Activated T-cell treated with anti-CD3 and anti-CD28 coated beads, Interleukin-2, amount 50 U/mL, for 4 hours (primary cell): ENCODE results near the gene SRPK2. TPM values are rescaled to one million over a fixed set of nuclear protein-coding genes. Genes with fewer than 3 reads are reported as not detected.
A peak's percentile ranks its signal among the peaks of the same experiment; 100 is the strongest.
"Not testable (repeated sequence)": the region's sequence is repeated elsewhere in the genome, so short reads cannot be mapped to it uniquely, and the experiment has no call there.

Experiments
- ATAC-seq, 2 donors: fragments of 200-7000 bp; cut with Tn5 transposase; one replicate each; pipeline ENCODE4 v1.10.0; 2021
- DNase-seq: peaks from one replicate; pipeline ENCODE4 v3.0.0-alpha.2; 2020
- H3K27me3 Mint-ChIP-seq: one replicate; pipeline ENCODE4 v1.8.0; 2021; ENCODE audit warnings: low read depth, mixed read lengths
- H3K36me3 Mint-ChIP-seq: one replicate; pipeline ENCODE4 v1.8.0; 2022; ENCODE audit warnings: mixed read lengths; ENCODE audit not compliant: insufficient read depth
- H3K4me1 Mint-ChIP-seq: one replicate; pipeline ENCODE4 v1.8.0; 2021; ENCODE audit warnings: low read depth, mixed read lengths
- H3K4me3 Mint-ChIP-seq: one replicate; pipeline ENCODE4 v1.8.0; 2021; ENCODE audit warnings: mild to moderate bottlenecking, moderate library complexity, mixed read lengths
- H3K9me3 Mint-ChIP-seq: one replicate; pipeline ENCODE4 v1.8.0; 2021; ENCODE audit warnings: mixed read lengths
- total RNA-seq, 3 donors: library from RNA; stranded (reverse); gene quantifications; one replicate each; pipeline ENCODE4 v1.2.1, GENCODE V29; 2021

SRPK2 gene
- total RNA-seq, 3 donors from 2014 or later, result 29.6 to 32.2 (median 30.0) TPM

- H3K9me3 Mint-ChIP-seq, result no peaks in the 10 kb centered on the region
- peak in 1 of 2 donors; percentile 48 for ATAC-seq
- H3K27me3 Mint-ChIP-seq, result no peaks in the 10 kb centered on the region
- no peak for DNase-seq
- H3K36me3 Mint-ChIP-seq, result peaks cover 3% of the 10 kb centered on the region
- no peak overlapping the region for H3K4me3 Mint-ChIP-seq
- peaks cover 85% of the 10 kb centered on the region for H3K4me1 Mint-ChIP-seq
These were observed 178.0 kb downstream of the SRPK2 start for GRCh38 chr7:105210721-105211205.

DNA sequence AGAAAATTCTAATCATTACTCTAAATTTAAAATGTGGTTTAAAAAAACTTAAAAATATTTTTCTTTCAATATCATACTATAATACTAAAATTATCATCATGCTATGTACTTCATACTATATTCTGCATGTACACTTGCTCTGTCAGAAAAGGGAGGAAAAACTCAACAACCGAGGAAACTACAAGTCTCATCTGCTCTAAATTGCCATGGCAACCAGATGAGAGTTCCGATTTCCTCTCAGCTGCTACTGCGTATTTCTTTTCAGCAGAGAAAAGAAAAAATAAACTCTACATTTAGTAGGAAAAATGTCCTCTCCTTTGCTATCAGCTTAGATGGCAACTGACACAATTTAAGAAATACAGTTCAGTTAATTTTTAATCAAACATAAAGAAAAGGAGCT lies 178.9 kb downstream of the SRPK2 start:
- no peak overlapping the region for H3K4me3 Mint-ChIP-seq
- DNase-seq, result no peak
- no peaks in the 10 kb centered on the region for H3K36me3 Mint-ChIP-seq
- ATAC-seq, result no peak
- H3K27me3 Mint-ChIP-seq, result no peaks in the 10 kb centered on the region
- no peaks in the 10 kb centered on the region for H3K9me3 Mint-ChIP-seq
- H3K4me1 Mint-ChIP-seq, result peaks cover 86% of the 10 kb centered on the region

- H3K27me3 Mint-ChIP-seq, result no peaks in the 10 kb centered on the region
- peak overlapping the region; percentile 41 for H3K4me3 Mint-ChIP-seq
- no peaks in the 10 kb centered on the region for H3K36me3 Mint-ChIP-seq
- no peak for ATAC-seq
- peaks cover 84% of the 10 kb centered on the region for H3K4me1 Mint-ChIP-seq
- DNase-seq, result no peak
- H3K9me3 Mint-ChIP-seq, result no peaks in the 10 kb centered on the region
These were observed 179.3 kb downstream of the SRPK2 start for GRCh38 chr7:105209433-105209832.

DNA sequence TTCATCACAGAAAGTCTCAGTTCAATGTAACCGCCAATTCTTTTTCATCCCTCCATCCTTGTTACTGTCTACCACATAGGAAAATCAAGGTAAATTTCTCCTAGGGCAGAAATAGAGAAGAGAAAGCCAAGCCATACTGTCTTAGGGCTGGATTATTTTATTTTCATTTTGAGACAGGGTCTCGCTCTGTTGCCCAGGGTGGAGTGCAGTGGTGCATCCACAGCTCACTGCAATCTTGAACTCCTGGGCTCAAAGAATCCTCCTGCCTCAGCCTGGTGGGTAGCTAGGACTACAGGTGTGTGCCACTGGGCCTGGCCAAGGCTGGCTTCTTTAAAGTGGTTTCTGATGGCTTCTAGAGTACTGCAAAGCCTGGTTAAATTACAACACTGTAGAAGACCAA lies 181.7 kb downstream of the SRPK2 start:
- peaks cover 62% of the 10 kb centered on the region for H3K4me1 Mint-ChIP-seq
- DNase-seq (no peak), ATAC-seq (no peak)
- no peaks in the 10 kb centered on the region for H3K9me3 Mint-ChIP-seq
- no peak overlapping the region for H3K4me3 Mint-ChIP-seq
- peaks cover 12% of the 10 kb centered on the region for H3K36me3 Mint-ChIP-seq
- H3K27me3 Mint-ChIP-seq, result no peaks in the 10 kb centered on the region

DNA sequence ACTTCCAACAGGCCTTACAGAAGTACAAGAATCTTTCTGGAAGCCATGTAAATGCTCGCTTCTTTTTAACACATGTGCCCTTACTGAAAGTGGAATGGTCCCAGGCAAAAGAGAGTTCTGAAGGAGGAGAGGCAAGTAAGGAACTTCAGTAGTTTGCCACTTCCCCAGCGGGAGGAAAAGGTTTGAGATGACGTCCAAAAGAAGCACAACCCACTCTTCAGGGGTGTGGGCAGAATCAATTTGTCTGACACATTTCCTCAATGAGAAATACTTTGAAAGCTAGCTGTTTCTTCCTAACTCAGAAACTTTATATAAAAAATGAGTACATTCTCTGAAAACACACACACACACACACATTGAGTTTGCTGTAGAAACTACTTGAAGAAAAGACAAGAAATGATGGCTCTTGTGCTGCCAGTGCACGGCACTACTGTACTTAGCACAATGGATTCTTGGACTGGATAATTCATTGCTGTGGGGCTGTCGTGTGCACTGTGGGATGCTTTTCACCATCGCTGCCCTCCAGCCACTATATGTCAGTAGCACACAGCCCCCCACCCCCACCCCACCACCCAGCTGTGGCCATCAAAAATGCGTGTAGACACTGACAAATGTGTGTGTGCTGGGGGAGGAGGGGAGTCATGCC lies 183.0 kb downstream of the SRPK2 start:
- ATAC-seq, result peak; percentile 85 to 88
- H3K36me3 Mint-ChIP-seq, result peaks cover 23% of the 10 kb centered on the region
- no peaks in the 10 kb centered on the region for H3K9me3 Mint-ChIP-seq
- H3K4me1 Mint-ChIP-seq, result peaks cover 51% of the 10 kb centered on the region
- H3K4me3 Mint-ChIP-seq, result peak overlapping the region; percentile 46
- no peaks in the 10 kb centered on the region for H3K27me3 Mint-ChIP-seq
- peak; percentile 11 for DNase-seq

- ATAC-seq, result peak in 1 of 2 donors; percentile 13
- Mint-ChIP-seq H3K36me3 (peaks cover 30% of the 10 kb centered on the region), H3K4me3 (no peak overlapping the region), H3K4me1 (peaks cover 43% of the 10 kb centered on the region), H3K27me3 (no peaks in the 10 kb centered on the region), H3K9me3 (no peaks in the 10 kb centered on the region)
- no peak for DNase-seq
These were observed 183.8 kb downstream of the SRPK2 start for GRCh38 chr7:105204953-105205352.

GRCh38 chr7:105204520-105204919 lies 184.2 kb downstream of the SRPK2 start:
- no peak for DNase-seq
- Mint-ChIP-seq H3K4me1 (peaks cover 40% of the 10 kb centered on the region), H3K9me3 (no peaks in the 10 kb centered on the region), H3K4me3 (no peak overlapping the region), H3K27me3 (no peaks in the 10 kb centered on the region), H3K36me3 (peaks cover 30% of the 10 kb centered on the region)
- no peak for ATAC-seq

DNA sequence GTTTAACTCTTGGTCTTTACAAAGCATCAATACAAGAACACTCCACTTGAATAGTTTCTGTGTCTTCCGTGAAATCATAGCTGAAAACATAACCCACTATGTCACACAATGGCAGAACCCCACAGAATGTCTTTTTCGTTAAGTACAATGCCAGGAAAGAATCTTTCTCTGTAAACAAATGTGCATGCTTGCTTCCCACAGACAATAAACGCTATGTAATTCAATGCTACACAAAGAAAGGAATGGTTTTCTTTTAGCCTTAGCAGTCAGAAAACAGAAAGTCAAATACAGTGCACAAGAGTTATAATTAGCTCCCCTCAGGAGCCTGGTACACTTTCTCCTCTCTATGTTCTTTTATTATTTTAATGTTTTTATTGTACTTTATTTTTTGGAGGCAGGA lies 186.1 kb downstream of the SRPK2 start:
- Mint-ChIP-seq H3K36me3 (peaks cover 36% of the 10 kb centered on the region), H3K4me1 (peaks cover 31% of the 10 kb centered on the region), H3K9me3 (no peaks in the 10 kb centered on the region), H3K4me3 (no peak overlapping the region), H3K27me3 (no peaks in the 10 kb centered on the region)
- ATAC-seq, result no peak
- DNase-seq, result no peak

- peaks cover 9% of the 10 kb centered on the region for H3K4me1 Mint-ChIP-seq
- no peaks in the 10 kb centered on the region for H3K9me3 Mint-ChIP-seq
- DNase-seq (no peak), ATAC-seq (no peak)
- peaks cover 47% of the 10 kb centered on the region for H3K36me3 Mint-ChIP-seq
- no peak overlapping the region for H3K4me3 Mint-ChIP-seq
- no peaks in the 10 kb centered on the region for H3K27me3 Mint-ChIP-seq
These were observed 189.3 kb downstream of the SRPK2 start for GRCh38 chr7:105199386-105199785.

DNA sequence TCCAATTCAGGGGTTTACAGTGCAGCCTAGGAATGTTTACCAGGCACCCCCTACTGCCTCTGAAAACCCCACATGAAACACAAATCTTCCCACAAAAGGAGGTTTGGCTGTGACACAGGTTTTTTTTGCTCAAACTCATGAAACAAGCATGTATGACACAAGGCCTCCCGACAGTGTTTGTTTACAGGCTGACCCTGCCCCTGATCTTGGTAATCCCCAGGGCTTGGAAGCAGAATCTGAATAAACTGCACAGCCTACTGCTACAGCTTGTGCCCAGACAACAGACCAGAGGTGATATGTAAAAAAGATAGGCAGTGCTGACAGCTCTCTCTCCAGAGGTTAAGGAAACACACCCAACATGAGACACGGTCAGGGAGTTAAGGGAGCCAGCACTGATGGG lies 190.5 kb downstream of the SRPK2 start:
- no peaks in the 10 kb centered on the region for H3K9me3 Mint-ChIP-seq
- ATAC-seq, result no peak
- peaks cover 11% of the 10 kb centered on the region for H3K4me1 Mint-ChIP-seq
- H3K27me3 Mint-ChIP-seq, result no peaks in the 10 kb centered on the region
- no peak overlapping the region for H3K4me3 Mint-ChIP-seq
- peaks cover 46% of the 10 kb centered on the region for H3K36me3 Mint-ChIP-seq
- no peak for DNase-seq

DNA sequence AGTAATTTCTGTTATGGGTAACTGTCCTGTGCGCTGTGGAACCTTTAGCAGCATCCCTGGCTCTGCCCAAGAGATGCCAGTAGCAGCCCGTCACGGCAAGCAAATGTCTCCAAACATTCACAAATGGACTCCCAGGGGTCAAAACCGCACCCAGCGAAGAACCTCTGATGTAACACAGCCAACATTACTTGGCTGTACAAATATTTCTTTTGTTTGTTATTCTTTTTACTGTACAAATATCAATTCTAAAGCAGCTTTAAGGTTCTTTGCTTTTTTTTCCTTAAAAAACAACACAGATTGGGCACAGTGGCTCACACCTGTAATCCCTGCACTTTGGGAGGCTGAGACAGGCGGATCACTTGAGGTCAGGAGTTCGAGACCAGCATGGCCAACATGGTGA lies 192.2 kb downstream of the SRPK2 start:
- Mint-ChIP-seq H3K4me3 (no peak overlapping the region), H3K4me1 (peaks cover 15% of the 10 kb centered on the region), H3K9me3 (no peaks in the 10 kb centered on the region), H3K36me3 (peaks cover 38% of the 10 kb centered on the region), H3K27me3 (no peaks in the 10 kb centered on the region)
- DNase-seq (no peak), ATAC-seq (no peak)

GRCh38 chr7:105195891-105196290 lies 192.8 kb downstream of the SRPK2 start:
- Mint-ChIP-seq H3K36me3 (peaks cover 33% of the 10 kb centered on the region), H3K4me1 (peaks cover 17% of the 10 kb centered on the region), H3K9me3 (no peaks in the 10 kb centered on the region), H3K27me3 (no peaks in the 10 kb centered on the region), H3K4me3 (no peak overlapping the region)
- no peak for ATAC-seq
- DNase-seq, result no peak

- H3K9me3 Mint-ChIP-seq, DNase-seq, ATAC-seq, H3K27me3 Mint-ChIP-seq, H3K4me3 Mint-ChIP-seq: not testable (repeated sequence)
- Mint-ChIP-seq H3K36me3 (peaks cover 29% of the 10 kb centered on the region), H3K4me1 (peaks cover 17% of the 10 kb centered on the region)
These were observed 193.8 kb downstream of the SRPK2 start for GRCh38 chr7:105194959-105195358.

GRCh38 chr7:105191331-105191730 lies 197.4 kb downstream of the SRPK2 start:
- DNase-seq, result no peak
- Mint-ChIP-seq H3K27me3 (no peaks in the 10 kb centered on the region), H3K4me3 (no peak overlapping the region), H3K36me3 (peaks cover 21% of the 10 kb centered on the region), H3K9me3 (no peaks in the 10 kb centered on the region), H3K4me1 (peaks cover 22% of the 10 kb centered on the region)
- no peak for ATAC-seq

DNA sequence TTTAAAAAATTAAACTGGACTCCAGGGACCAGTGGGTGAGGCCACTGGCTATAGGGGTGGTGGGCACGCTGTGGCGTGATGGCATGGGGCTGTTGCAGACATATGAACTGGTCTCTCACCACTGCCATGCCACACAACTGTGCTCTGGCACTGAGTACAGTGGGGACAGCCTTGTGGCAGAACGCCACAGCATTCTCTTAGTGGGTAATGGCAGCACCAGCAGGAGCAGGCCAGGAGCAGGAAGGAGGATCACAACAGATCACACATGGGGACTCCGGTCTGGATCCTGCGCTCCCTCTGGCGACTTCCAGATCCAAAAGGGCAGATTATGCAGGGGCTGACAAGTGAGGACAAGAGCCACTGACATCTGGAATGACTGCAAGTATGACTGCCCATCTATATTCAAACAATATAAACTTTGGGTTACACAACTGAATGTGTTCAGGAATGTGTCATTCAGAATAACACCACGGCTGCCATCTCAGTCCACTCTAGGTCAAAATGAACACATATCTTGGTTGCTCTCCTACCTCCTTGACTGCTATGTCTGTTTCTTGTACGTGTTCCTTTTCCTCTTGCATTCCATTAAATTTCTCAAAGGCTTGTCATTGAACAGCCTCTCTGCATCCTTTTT lies 198.7 kb downstream of the SRPK2 start:
- no peaks in the 10 kb centered on the region for H3K9me3 Mint-ChIP-seq
- H3K4me1 Mint-ChIP-seq, result peaks cover 19% of the 10 kb centered on the region
- H3K4me3 Mint-ChIP-seq, result no peak overlapping the region
- DNase-seq (no peak), ATAC-seq (no peak)
- H3K36me3 Mint-ChIP-seq, result peaks cover 14% of the 10 kb centered on the region
- no peaks in the 10 kb centered on the region for H3K27me3 Mint-ChIP-seq
